Ovary (tissue), 3 donors: Measurements from ENCODE around the gene NUB1.

ENCODE experiments used
- CTCF ChIP-seq, 3 donors: fragments of 450-650 bp in 2 of 3; fragments of 200-600 bp in 1 of 3; IDR thresholded peaks; one replicate each; pipeline versions ENCODE4 v1.5.1 to v1.8.0; 2016 to 2022; ENCODE audit warnings: antibody characterized with exemption in 3 of 3, mild to moderate bottlenecking in 1 of 3
- EP300 ChIP-seq: sonication (generic); formaldehyde crosslinking; IDR thresholded peaks from one replicate; pipeline ENCODE4 v1.6.1; 2017; ENCODE audit warnings: antibody characterized with exemption
- donor health status: DM: no; HTN: no; CAD: no.

- TF ChIP-seq CTCF (IDR thresholded peaks at IDR 0.05) (no peak), EP300 (no peak)
Observed at GRCh38 chr7:151423226-151423625, 81.6 kb downstream of the NUB1 start.
